NCI-H146 treated with DMSO at 0.1 percent for 48 hours (cell line): ENCODE data around the gene SYNGR3.

Source experiments
- DNase-seq: peaks from one replicate; lab custom pipeline; 2025; ENCODE audit not compliant: unreplicated experiment; lab: John Stamatoyannopoulos, UW

Gene SYNGR3

GRCh38 chr16:1991948-1992703 lies 2.4 kb downstream of the SYNGR3 start:
- DNase-seq = no peak

DNA sequence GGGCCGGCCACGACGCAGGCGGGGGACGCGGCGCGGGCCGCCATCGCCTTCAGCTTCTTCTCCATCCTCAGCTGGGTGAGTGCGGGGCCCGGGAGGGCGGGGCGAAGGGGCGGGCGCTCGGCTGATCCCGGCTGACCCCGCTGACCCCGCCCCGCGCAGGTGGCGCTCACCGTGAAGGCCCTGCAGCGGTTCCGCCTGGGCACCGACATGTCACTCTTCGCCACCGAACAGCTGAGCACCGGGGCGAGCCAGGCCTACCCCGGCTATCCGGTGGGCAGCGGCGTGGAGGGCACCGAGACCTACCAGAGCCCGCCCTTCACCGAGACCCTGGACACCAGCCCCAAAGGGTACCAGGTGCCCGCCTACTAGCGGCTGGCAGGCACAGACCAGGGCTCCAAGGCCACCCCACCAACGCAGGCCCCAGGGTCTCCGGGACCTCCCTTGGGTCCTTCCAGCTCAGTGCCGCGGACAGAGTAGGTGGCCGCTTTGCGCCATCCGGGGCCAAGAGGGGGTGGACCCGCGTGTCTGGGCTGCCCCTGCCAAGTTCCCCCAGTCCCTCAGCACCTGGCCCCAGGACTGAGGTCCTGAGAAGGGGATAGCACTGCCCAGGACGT lies 3.0 kb downstream of the SYNGR3 start:
- no peak for DNase-seq

GRCh38 chr16:1993731-1994131 lies 4.0 kb downstream of the SYNGR3 start:
- DNase-seq = no peak

GRCh38 chr16:1997494-1998359 lies 8.0 kb downstream of the SYNGR3 start:
- DNase-seq = no peak

DNA sequence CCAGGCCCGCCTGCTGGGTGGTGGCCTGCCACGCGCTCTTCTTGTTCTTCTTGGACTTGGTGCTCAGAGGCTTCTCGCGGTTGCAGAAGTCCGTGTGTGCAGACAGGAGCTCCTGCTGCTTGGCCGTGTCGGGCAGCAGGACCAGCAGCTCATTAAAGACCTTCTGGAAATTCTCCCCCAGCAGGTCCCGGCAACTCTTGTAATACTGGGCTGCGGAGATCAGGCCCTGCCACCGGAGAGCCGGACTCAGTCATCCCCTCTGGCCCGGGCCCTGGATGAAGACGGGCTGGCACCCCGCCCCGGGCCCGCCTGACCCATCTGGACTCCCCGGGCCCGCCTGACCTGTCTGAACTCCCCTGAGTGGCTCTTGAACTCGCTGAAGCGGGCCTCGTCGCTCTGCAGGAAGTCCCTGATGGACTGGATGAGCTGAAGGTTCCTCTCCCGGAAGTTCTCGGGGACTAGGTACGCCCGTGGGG lies 8.6 kb downstream of the SYNGR3 start:
- DNase-seq = no peak

GRCh38 chr16:1998852-1999801 lies 9.4 kb downstream of the SYNGR3 start:
- no peak for DNase-seq

DNA sequence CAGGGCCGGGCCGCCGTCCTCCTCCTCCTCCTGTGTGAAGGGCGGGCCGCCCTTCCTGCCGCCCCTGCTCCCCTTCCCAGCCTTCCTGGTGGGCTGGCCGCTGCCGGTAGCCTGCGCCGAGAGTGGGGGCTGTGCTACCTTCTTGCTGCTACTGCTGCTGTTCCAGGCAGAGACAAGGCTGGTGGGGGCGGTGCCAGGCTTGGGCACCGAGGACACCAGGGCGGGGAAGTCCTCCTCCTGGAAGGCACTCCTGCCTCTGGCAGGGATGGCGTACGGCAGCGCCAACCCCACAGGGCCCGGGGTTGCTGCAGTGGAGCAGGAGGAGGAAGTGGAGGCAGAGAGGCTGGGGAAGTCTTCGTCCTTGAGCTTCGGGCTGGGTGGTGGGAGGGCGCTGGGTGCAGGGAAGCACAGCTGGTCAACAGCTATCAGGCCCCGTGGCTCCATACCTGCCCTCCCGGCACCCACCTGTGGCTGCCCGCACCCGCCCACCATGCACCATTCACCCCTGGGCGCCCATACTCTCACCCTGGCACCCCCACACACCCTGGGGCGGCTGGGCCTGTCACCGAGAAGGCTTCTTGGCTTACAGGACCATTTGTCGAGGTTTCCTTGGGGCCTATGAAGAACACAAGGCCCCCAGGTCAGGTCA lies 10.2 kb downstream of the SYNGR3 start:
- no peak for DNase-seq

- DNase-seq = no peak
Observed at GRCh38 chr16:2001035-2001434, 11.3 kb downstream of the SYNGR3 start.

DNA sequence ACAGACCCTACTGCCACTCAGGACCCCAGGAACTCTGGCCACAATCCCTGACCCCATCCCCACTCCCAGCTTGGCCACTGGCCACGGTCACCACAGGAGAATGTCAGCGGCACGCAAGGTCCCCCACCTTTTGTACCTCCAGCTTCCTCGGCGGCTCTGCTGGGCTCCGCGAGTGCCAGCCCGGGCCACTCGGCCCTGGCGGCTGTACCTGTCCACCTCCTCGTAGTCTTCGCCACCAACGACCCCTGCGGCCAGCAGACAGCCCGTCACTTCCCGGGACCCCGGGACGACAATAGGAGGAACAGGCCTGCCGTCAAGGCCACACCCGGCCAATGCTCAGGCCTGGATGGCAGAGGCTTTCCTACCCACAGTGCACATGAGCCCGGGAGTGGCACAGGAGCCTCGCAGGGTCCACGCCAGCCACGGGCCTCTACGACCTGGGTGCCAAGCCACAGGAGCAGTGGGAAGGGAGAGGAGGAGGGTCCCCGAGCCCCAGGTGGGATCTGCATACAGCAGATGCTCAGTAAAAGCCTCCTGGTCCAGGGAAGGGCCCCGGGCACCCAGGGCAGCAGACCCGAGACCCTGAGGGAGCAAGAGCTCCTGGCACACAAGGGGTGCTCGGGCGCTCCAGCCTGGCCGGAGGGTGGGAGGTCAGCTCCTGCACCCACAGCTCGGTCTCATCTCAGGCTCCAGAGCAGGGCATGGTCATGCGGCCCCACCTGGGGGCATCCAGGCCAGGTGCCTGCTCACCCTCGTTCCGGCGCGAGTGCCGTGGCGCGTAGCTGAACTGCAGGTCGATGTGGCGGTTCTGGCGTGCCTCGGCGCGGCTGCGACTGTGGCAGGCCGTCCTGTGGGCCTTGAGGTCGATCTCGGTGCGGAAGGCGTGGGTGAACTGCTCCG lies 11.9 kb downstream of the SYNGR3 start:
- no peak for DNase-seq

DNA sequence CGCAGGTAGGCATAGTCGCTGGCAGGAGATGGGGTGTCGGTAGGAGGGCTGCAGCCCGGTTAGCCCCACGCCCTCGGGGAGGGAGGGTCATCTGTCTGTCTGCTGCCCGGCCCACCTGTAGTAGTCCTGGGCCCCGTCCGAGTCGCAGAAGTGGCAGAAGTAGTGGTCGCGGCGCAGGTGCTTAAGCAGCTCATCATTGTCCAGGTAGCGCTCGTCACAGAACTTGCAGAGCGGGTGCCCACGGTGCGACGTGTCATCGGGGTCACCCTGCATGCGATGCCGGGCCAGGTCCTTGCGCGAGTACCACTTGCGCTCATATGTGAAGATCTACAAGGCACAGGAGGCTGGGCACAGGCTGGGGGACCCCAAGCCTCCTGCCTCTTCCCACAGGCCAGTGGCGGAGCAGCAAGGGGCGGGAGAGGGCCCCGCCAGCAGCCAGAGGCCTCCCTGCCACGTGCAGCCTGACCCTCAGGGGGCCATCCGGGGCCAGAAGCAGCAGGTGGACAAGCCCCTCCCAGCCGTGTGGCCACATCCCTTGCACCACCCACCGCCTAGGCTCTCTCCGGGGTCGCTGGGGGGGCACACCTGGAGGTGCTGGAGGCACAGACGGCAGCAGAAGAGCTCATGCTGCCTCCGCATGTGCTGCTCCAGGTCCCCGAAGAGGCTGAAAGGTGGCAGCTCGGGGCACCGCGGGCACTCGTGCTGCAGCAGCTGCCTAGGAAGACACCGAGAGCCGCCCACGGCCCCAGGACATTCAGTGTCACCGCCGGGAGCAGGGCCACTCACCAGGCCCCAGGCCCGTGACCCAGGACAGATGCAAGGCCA lies 12.8 kb downstream of the SYNGR3 start:
- no peak for DNase-seq

- DNase-seq = no peak
Observed at GRCh38 chr16:2003231-2003826, 13.6 kb downstream of the SYNGR3 start.

DNA sequence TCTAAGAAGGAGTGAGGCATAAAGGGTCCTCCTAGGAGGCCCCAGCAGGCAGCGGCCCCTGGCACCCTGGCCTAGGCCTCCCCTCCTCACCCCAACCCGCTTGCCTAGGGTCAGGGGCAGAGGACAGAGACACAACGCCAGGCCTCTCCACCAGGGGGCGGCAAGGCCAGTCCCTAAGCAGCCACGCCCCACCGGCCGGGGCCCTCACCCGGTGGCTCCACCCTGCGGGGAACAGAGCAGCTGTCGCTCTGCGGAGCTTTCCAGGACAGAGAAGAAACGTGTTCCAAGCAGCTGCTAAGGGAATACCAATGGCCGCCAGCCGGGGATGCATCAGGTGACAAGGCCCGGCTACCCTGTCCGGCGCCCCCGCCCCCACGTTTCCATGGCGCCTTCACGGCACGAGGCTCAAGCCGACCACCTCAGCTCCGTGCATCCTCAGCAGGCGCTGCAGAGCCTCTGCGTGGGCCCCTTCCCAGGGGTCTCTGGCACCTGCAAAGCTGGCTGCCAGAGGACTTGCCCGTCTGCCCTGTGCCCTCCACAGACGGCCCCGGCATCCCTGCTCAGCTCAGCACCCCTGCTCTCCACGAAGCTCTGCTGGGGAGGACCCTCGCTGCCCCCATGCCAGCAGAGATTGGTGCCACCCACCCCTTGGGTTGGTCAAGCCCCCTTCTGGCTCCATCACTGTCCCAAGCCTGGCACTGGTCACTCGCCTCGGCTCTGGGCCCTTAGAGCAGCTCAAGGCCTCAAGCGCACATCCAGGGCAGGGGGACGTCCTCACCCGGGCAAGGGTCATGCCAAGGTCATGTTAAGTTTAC lies 14.3 kb downstream of the SYNGR3 start:
- DNase-seq = peak; percentile 91

DNA sequence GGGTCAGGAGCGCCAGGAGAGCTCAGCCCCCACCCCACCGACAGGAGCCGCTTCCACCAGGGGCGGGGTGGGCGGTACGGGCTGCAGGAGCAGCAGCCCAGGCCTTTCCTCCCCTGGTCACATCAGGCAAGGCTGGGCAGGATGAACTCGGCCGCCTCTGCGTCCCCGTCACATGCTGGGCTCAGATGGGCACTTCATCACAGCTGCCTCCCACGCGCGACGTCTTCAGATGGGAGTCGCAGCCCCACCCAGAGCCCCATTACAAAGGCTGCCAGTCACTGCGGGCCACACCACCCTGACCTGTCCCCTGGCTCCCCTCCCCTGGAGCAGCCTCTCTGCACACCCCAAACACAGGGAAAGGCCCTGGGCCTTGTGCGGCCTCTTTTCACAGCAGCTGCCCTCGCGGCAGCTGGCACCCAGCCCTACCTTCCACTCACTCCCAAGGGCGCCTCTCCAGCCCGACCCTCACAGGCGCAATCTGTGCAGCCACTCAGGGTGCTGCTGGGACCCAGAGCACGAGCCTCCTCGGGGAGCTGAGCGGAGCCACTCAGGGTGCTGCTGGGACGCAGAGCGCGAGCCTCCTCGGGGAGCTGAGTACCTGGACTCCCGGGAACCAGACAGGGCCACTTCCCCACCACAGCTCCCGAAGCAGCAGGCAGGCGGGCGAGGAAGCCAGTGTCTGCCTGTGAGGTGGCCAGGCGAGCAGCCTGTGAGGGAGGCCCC lies 15.2 kb downstream of the SYNGR3 start:
- no peak for DNase-seq

- DNase-seq = no peak
Observed at GRCh38 chr16:2005646-2006045, 15.9 kb downstream of the SYNGR3 start.

GRCh38 chr16:2006317-2006716 lies 16.5 kb downstream of the SYNGR3 start:
- DNase-seq = no peak

GRCh38 chr16:2007081-2007836 lies 17.5 kb downstream of the SYNGR3 start:
- no peak for DNase-seq
